GM18867 (cell line): Measurements from ENCODE around the gene CNPY3.
"Not testable (repeated sequence)": the region's sequence is repeated elsewhere in the genome, so short reads cannot be mapped to it uniquely, and the experiment has no call there.

Source experiments
- ATAC-seq: cut with Tn5 transposase; IDR thresholded peaks from one replicate; pipeline ENCODE4 v1.9.1; 2021; ENCODE audit warnings: mild to moderate bottlenecking, moderate library complexity; ENCODE audit not compliant: unreplicated experiment

The CNPY3 gene

DNA sequence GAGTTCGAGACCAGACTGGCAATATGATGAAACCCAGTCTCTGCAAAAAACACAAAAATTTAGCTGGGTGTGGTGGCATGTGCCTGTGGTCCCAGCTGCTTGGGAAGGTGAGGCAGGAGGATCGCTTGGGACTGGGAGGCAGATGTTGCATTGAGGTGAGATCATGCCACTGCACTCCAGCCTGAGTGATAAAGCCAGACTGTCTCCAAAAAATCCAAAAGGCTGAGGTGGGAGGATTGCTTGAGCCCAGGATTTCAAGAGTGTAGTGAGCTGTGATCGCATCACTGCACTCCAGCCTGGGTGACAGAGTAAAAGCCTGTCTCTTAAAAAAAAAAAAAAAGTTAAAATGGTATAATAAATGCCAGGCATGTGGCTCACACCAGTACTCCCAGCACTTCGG, 14.7 kb upstream of the CNPY3 start:
- ATAC-seq = no peak

DNA sequence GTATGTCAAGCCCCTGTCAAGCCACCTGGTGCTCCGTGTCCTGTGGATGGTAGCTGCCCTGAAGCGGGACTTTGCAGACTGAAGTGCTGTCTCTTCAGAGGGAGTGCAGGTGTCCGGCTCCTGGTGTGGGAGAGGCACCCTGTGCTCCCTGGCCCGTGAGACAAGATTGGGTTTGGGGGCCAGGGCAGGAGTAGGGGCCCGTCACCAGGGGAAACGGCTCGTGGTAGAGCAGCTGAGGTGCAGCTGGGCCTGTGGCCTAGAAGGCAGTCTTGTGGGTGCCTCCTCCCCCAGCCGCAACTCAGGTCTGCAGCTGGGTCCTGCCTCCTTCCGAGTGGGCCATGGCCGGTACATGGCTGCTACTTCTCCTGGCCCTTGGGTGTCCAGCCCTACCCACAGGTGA, 13.5 kb upstream of the CNPY3 start, which contains the start of gene PTCRA:
Gene PTCRA, plus strand, starts transcription at position 322 of the 400 bp plus-strand sequence. Its CDS starts 17 bp downstream, at position 339.
- ATAC-seq = no peak

DNA sequence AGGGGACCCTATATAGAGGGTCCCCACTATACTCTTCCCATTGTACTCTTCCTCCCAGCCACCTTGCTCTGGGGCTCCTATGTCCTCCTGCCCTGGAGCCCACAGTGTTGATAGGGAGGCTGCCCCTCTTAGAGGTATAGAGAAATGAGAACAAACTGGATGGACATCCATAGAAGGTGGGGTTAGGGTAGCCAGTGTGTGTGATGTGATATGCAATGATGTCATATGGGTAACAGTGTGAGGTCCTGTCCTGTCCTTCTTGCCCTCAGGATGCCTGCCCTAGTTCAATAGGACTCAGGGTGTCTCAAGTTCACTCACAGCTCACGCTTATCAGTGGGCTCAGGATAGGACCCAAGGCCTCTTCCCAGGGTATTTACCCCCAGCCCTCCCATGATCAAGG, 13.0 kb upstream of the CNPY3 start:
- no peak for ATAC-seq

DNA sequence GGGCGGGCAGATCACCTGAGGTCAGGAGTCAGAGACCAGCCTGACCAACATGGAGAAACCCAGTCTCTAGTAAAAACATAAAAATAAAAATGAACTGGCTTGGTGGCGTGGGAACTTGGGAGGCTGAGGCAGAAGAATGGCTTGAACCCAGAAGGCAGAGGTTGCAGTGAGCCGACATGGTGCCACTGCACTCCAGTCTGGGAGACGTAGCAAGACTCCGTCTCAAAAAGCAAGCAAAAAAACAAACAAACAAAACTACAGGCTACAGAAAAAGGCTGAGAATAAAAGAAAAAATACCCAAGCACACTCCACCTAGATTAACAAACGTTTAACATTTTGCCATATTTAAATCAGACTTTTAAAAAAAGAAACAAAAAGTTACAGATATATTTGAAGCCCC, 7.5 kb upstream of the CNPY3 start:
- ATAC-seq = no peak

DNA sequence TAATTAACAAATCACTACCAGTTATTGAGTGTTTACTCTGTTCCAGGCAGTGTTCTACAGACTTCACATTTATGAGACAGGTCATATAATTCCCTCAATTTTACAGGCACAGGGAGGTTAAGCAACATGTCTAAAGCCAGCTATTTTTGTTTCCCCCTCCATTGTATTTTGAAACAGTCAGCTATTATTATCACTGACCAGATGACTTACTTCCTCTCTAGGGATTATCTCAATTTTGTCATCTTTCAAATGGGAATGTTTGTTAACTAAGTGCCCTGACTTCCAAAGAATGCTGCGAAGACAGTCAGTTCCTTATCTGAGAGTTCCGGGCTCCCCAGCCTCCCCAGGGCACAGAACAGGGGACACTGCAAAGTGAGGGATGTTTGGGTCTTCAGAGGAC, 5.6 kb upstream of the CNPY3 start:
- ATAC-seq = no peak

DNA sequence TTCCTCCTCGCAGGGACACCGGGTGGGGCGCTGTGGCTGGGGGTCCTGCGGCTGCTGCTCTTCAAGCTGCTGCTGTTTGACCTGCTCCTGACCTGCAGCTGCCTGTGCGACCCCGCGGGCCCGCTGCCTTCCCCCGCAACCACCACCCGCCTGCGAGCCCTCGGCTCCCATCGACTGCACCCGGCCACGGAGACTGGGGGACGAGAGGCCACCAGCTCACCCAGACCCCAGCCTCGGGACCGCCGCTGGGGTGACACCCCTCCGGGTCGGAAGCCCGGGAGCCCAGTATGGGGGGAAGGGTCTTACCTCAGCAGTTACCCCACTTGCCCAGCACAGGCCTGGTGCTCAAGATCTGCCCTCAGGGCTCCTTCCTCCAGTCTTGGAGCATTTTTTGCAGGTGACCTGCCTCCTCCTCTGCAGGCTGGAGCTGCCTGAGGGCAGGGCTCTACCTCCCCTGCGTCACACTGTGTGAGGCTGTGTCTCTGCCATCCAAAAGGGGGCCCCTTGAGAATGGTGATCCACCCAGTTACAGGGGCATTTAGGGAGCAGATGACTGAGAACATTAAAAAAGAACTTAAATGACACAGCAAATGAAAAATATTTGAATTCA, 3.9 kb upstream of the CNPY3 start:
- no peak for ATAC-seq

DNA sequence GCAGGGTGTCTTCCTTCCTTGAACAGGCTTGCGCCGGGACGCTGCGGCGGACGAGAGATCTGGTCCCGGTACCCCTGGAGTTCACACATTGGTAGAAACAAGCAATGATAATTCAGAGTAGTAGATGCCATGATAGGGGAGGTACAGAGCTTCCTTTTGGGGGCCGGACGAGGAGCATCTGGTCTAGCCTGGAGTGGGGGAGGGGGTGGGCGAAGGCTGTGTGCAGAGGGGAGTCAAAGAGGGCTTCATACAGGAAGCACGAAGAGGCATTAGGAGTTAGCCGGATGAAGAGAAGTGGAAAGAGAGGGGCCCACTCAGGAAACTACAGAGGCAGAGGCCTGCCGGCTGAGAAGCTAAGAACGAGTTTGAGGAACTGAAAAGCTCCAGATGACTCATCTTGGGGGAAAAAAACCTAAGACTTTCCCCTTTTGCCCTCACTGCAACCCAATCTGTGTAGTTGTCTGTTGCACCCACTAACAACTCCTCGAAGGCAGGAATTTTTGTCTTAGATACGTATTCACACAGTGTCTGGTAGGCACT, 611 bp downstream of the CNPY3 start:
- ATAC-seq = peak; percentile 53

DNA sequence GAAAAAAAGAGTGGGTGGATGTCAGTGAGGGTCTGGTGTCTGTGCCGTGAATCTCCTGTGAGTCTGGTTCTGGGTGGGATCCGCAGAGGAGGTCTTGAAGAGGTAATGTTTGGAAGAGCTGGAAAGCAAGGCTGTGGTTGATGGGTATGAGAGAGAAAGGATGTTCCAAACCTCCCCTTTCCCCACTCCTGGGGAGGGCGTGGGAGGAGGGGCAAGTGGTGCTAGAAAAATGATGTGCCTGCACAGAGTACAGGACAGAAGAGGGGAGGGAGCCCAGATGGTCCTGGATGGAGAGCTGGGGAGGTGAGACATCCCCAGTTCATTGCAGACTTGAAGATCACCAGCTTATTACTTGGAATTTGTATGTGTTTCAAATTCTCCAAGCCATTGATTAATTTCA, 3.1 kb downstream of the CNPY3 start:
- ATAC-seq = no peak

DNA sequence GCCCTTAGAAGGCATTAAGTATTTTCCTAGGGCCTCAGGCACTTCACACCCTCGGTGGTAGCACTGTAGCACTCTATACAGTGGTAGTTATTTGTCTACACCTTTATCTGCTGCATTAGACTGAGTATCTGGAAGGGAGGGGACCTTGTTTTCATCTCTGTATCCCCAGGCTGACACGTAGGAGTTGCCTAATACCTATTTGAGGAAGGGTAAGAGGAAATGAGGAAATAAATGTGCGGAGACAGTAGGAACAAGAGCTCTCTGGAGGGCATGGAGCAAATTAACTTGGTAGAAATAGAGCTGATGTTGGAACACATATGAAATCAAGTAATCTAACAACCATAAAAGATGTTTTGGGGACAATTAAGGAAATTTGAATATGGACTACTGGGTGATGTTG, 3.9 kb downstream of the CNPY3 start:
- ATAC-seq = no peak

DNA sequence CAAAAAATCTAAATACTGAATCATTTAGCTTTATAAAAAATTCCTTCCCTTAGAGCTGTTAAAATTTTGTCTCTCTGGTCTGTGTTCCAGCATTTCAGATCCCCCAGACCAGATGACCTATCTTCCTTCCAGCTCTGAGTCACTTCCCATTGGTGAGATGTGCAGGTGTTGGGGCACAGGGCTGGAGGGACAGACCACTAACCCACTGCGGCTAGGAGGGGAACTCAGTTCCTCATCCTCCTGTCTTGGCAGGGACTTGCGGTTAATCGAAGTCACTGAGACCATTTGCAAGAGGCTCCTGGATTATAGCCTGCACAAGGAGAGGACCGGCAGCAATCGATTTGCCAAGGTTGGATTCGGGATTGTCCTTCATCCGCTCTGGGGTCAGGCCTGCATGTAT, 6.0 kb downstream of the CNPY3 start:
- ATAC-seq = no peak

DNA sequence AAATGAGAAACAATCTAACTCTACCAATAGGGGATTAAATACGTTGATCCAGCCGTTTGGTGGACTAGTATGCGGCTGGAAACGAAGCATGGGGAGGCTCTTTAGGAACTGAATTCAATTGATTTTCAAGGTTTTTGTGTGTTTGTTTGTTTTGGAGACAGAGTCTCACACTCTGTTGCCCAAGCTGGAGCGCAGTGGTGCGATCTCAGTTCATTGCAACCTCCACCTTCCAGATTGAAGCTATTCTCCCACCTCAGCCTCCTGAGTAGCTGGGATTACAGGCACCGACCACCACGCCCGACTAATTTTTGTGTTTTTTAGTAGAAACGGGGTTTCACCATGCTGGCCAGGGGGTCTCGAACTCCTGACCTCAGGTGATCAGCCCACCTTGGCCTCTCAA, 7.1 kb downstream of the CNPY3 start:
- no peak for ATAC-seq

DNA sequence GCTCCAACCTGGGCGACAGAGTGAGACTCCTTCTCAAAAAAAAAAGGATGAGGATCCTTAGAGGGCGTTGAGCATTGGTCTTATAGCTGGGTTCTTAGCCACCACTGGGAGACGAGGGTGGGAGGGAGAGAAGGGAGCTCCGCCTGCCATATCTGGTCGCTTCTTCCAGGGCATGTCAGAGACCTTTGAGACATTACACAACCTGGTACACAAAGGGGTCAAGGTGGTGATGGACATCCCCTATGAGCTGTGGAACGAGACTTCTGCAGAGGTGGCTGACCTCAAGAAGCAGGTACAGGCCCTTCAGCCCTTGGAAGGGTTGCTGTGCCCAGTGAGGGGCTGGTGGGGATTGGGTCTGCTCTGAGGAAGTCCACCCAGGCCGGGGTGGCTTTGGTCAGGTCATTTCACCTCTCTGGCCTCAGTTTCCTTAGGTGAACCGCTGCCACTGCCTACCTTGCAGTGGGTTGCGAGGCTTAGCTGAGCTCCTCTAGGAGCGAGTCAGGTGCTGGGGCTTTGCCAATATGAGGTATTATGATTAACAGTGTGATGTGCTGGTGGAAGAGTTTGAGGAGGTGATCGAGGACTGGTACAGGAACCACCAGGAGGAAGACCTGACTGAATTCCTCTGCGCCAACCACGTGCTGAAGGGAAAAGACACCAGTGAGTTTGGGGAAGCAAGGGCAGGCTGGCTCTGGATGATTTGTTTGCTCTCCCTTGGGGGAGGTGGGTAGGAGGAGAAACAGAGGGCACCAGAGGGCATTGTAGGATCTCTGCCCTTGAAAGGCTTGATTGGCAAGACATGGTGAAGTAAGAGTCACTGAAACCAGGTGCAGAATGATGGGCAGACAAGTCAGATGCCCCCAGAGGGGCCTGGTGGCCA, 8.5 kb downstream of the CNPY3 start:
- no peak for ATAC-seq

DNA sequence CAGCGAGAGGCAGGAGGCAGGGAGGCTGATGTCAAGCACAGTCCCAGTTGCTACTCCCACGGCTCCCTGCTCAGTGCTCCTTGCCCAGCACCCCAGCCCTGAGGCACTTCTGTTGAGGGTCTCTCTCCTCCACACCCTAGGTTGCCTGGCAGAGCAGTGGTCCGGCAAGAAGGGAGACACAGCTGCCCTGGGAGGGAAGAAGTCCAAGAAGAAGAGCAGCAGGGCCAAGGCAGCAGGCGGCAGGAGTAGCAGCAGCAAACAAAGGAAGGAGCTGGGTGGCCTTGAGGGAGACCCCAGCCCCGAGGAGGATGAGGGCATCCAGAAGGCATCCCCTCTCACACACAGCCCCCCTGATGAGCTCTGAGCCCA, 9.1 kb downstream of the CNPY3 start:
- ATAC-seq = no peak

DNA sequence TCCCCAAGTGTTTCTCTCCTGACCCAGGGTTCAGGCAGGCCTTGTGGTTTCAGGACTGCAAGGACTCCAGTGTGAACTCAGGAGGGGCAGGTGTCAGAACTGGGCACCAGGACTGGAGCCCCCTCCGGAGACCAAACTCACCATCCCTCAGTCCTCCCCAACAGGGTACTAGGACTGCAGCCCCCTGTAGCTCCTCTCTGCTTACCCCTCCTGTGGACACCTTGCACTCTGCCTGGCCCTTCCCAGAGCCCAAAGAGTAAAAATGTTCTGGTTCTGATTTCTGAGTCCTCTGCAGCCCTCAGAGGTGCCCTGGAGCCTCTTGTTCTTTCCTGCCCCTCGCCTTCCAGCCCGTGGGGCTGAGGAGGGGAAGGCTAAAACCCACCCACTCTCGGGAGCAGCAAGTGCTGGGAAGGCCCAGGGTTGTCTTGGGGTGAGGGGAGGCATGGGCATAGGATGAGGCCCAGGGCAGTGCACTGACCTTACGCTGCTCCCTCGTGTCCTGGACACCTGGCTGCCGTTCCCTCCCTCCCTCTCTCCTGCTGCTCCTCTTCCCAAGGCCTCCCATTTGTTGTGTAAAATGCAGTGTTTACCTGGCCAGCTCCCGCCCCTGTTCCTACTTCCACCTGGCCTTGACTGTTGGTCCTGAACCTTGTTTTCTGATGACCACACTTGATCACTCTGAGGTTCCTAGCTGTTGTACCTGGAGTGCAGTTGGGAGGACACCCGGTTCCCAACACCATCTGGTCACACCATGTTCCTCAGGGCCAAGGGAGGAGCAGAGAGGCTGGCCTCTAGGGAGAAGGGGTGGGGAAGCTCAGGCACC, 9.9 kb downstream of the CNPY3 start:
- ATAC-seq = no peak

DNA sequence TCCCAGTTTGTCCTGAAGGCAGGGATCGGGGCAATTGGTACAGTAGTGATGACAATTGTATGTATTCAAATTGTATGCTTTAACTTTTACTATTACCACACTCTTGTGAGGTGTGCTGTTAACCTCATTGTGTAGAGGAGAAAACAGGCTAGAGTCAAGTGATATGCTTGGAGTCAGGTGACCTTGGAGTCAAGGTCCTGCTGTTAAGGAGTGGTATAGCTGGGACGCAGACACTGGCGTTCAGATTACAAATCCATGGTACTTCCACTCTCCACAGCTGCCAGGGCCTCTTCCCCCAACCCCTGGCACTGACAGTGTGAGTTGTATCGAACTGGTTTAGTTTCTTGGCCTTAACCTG, 10.5 kb downstream of the CNPY3 start:
- ATAC-seq = no peak

DNA sequence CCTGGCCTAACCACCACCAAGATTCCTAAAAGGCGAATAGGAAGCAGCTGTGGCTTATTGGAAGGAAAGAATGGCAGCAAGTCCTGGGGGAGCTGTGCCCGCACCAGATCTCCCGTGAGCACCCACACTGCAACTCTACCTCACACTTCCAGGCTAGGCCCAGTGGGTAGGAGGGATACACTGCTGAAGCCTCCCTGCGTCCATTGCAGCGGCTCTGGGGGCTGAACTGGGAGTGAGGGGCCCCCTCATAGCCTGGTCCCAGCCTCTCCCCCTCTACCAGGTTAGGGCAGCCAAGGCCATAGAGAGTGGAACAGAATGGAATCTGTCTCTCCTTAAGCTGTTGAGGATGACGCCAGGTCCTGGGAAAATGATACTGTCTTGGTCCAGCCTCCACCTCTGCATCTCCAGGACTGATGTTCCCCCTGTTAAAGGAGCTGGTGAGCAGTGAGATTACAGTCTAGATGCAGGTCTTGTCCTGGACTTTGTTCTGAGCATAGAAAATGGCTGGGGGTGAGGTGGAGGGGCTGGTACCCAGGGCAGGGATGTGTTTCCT, 11.3 kb downstream of the CNPY3 start:
- no peak for ATAC-seq

DNA sequence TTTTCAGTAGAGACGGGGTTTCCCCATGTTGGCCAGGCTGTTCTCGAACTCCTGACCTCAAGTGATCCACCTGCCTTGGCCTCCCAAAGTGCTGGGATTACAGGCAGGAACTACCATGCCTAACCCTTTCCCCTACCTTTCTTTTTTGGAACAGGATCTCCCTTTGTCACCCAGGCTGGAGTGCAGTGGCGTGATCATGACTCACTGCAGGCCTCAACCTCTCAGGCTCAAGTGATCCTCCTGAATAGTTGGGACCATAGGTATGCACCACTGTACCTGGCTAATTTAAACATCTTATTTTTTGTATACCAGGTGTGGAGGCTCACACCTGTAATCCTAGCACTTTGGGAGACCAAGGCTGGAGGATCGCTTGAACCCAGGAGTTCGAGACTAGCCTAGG, 12.1 kb downstream of the CNPY3 start:
- ATAC-seq = not testable (repeated sequence)

DNA sequence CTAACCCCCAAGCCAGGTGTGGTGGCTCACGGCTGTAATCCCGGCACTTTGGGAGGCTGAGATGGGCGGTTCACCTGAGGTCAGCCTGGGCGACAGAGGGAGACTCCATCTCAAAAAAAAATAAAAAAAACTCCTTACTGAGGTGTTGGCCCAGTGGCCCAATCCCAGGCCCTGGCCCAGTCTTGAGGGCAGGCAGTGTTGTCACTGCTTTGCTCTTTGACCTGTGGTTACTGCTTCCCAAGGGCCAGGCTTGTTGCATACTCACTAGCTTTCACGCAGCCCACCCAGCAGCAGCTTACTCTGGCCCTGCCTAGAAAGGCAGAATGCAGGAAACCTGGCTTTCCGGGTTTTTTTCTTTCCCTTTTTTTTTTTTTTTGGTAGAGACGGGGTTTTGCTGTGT, 13.2 kb downstream of the CNPY3 start:
- no peak for ATAC-seq

DNA sequence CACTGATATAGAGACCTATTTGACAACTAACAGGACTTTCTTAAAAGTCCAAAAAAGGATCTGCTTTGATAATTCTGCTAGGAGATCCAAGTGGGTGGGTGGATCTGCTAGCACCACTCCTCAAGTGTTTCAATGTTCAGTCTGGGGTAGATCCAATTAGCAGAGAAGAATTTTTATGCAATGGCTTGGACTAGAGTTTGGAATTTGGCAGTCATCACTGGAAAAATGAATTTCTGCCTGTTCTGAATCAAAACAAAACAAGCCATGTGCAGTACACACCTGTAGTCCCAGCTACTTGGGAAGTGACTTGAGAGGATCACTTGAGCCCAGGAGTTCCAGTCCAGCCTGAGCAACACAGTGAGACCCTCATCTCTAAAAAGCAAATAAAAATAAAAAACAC, 18.7 kb downstream of the CNPY3 start:
- ATAC-seq = no peak

DNA sequence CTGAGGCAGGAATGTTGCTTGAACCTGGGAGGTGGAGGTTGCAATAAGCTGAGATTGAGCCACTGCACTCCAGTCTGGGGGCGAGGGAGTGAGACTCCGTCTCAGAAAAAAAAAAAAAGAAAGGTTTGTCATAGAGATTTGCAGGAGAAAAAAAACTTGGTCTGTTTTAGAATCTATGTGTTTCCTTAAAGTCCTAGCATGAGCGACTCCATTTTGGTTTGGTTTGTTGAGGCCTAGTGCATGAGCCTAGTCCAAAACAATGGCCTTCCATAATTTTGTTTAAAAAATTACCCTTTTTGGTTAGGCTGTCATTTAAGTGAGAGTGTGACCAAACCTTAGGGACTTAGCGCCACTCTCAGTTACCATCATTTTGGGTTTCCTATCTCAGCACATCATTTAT, 23.1 kb downstream of the CNPY3 start:
- no peak for ATAC-seq

DNA sequence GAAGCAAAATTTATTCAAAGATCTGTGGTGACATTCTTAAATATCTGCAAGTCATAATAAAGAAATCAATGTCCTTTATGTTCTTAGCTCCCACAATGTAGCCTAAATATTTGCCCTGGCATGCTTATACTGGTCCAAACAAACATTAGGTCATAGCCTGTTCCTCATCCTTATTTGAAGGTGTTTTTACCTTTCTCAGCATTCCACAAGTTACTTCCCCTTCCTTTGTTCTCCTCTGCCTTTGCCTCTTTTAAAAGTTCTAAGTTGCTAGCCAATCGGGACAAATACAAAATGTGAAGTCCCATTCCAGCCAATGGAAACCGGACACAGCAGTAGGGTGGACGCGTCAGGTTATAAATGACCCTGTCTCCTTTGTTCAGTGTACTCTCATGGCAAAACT, 25.1 kb downstream of the CNPY3 start:
- not testable (repeated sequence) for ATAC-seq
